Mesenteric fat pad (tissue), 1 donor: ENCODE data around the gene SULT1A3. TPM values are rescaled to one million over a fixed set of nuclear protein-coding genes. Genes with fewer than 3 reads are reported as not detected.
"Not testable (repeated sequence)": the region's sequence is repeated elsewhere in the genome, so short reads cannot be mapped to it uniquely, and the experiment has no call there.

Source experiments
- DNase-seq: peaks from one replicate; pipeline ENCODE4 v3.0.0-alpha.2; 2020; ENCODE audit warnings: low spot score
- total RNA-seq: library from RNA; stranded (reverse); fragmentation: NEBNext Ultra II Directional; extraction: Animal tissue kit (Norgen Biotek cat#: 25700); gene quantifications from one replicate; pipeline ENCODE4 v1.2.1, GENCODE V29; 2021
- donor health status: DM: yes; HTN: yes; CAD: no.

SULT1A3 gene
- total RNA-seq, 1 donor from 2014 or later, result 9.4 TPM

GRCh38 chr16:30186782-30187555 lies 12.1 kb upstream of the SULT1A3 start:
- peak; percentile 92 for DNase-seq

GRCh38 chr16:30187556-30187865 lies 11.5 kb upstream of the SULT1A3 start:
- DNase-seq, result no peak

- DNase-seq, result no peak
Observed at GRCh38 chr16:30187971-30188561, 11.0 kb upstream of the SULT1A3 start.

GRCh38 chr16:30191158-30191557 lies 7.9 kb upstream of the SULT1A3 start:
- not testable (repeated sequence) for DNase-seq

GRCh38 chr16:30193098-30193497 lies 6.0 kb upstream of the SULT1A3 start:
- DNase-seq, result not testable (repeated sequence)

- not testable (repeated sequence) for DNase-seq
Observed at GRCh38 chr16:30193615-30194014, 5.4 kb upstream of the SULT1A3 start, which contains the start of the genes BOLA2B and SLX1A. TSS of gene BOLA2B (minus strand) at chr16:30193666. CDS start at chr16:30193595, 71 bp downstream. TSS of gene SLX1A (plus strand) at chr16:30193875. CDS start at chr16:30194085, 210 bp downstream.

GRCh38 chr16:30194172-30194925 lies 4.7 kb upstream of the SULT1A3 start:
- not testable (repeated sequence) for DNase-seq

- DNase-seq, result not testable (repeated sequence)
Observed at GRCh38 chr16:30197001-30197400, 2.1 kb upstream of the SULT1A3 start.

- not testable (repeated sequence) for DNase-seq
Observed at GRCh38 chr16:30199608-30200343, 721 bp downstream of the SULT1A3 start.

- DNase-seq, result peak; percentile 57
Observed at GRCh38 chr16:30205541-30206236, 6.6 kb downstream of the SULT1A3 start.

GRCh38 chr16:30206252-30206651 lies 7.2 kb downstream of the SULT1A3 start:
- DNase-seq, result not testable (repeated sequence)

GRCh38 chr16:30207063-30207704 lies 8.1 kb downstream of the SULT1A3 start:
- DNase-seq, result peak; percentile 26

GRCh38 chr16:30209032-30209431 lies 10.0 kb downstream of the SULT1A3 start:
- not testable (repeated sequence) for DNase-seq

GRCh38 chr16:30211414-30211813 lies 12.4 kb downstream of the SULT1A3 start:
- not testable (repeated sequence) for DNase-seq

- peak; percentile 59 for DNase-seq
Observed at GRCh38 chr16:30217082-30217481, 18.0 kb downstream of the SULT1A3 start.

GRCh38 chr16:30248379-30248778 lies 49.3 kb downstream of the SULT1A3 start, which contains the start of gene NPIPB13:
TSS of gene NPIPB13 (minus strand) at chr16:30248479. CDS start at chr16:30245573, 2,906 bp downstream.
- not testable (repeated sequence) for DNase-seq
